Panc1 (cell line): ENCODE data around the gene DENND2D. TPM values are rescaled to one million over a fixed set of nuclear protein-coding genes. Genes with fewer than 3 reads are reported as not detected.
A peak's percentile ranks its signal among the peaks of the same experiment; 100 is the strongest.

Source experiments
- ATAC-seq: fragments of 200-7000 bp; cut with Tn5 transposase; 2 replicates; pipeline ENCODE4 v1.9.1; 2020; ENCODE audit warnings: mild to moderate bottlenecking, moderate library complexity
- BruUV-seq: library from RNA; stranded (reverse); fragments of 400-500 nt; replicated peaks from 2 replicates; lab custom pipeline; 2021; lab: Mats Ljungman, UMichigan
- CTCF ChIA-PET: fragments of 300-600 bp; sonication (Branson Sonifier 250); formaldehyde crosslinking; loops from one replicate; lab custom pipeline; 2022; ENCODE audit warnings: antibody characterized with exemption; lab: Charles Lee
- POLR2A ChIA-PET: fragments of 300-600 bp; sonication (Branson Sonifier 250); formaldehyde crosslinking; loops from one replicate; lab custom pipeline; 2022; ENCODE audit warnings: antibody characterized with exemption; lab: Charles Lee
- DNase-seq: peaks from one replicate; pipeline ENCODE4 v3.0.0-alpha.2; 2010; ENCODE audit warnings: low read depth, low spot score
- H3K27ac ChIP-seq: 2 replicates; pipeline ENCODE4 v1.5.1; 2011; ENCODE audit warnings: mild to moderate bottlenecking, low read length, inconsistent platforms
- H3K27me3 ChIP-seq: fragments of 200-500 bp; sonication (Bioruptor generic); 2 replicates; pipeline ENCODE4 v1.6.0; 2014; ENCODE audit warnings: low read length, inconsistent platforms; ENCODE audit not compliant: control insufficient read depth, insufficient read depth
- H3K36me3 ChIP-seq: fragments of 200-500 bp; sonication (Bioruptor generic); 2 replicates; pipeline ENCODE4 v1.5.1; 2014; ENCODE audit warnings: inconsistent platforms, mild to moderate bottlenecking, low read length, moderate library complexity; ENCODE audit not compliant: control insufficient read depth, insufficient read depth
- H3K4me1 ChIP-seq: 2 replicates; pipeline ENCODE4 v1.5.1; 2011; ENCODE audit warnings: inconsistent platforms, mild to moderate bottlenecking, low read length, moderate library complexity; ENCODE audit not compliant: control insufficient read depth, insufficient read depth
- H3K4me3 ChIP-seq, 2 experiments: 2 replicates each; pipeline ENCODE4 v1.5.1; 2011 to 2012; ENCODE audit warnings: low read depth in 2 of 2, low read length in 2 of 2, mild to moderate bottlenecking in 2 of 2, inconsistent platforms in 1 of 2, moderate library complexity in 1 of 2
- H3K9me3 ChIP-seq: fragments of 200-500 bp; sonication (Bioruptor generic); 2 replicates; pipeline ENCODE4 v1.5.1; 2014; ENCODE audit warnings: low read depth, mild to moderate bottlenecking, inconsistent platforms, low read length, moderate library complexity; ENCODE audit not compliant: control insufficient read depth, insufficient read depth
- POLR2AphosphoS5 ChIP-seq: IDR thresholded peaks from 2 replicates; pipeline ENCODE4 v1.6.1; 2012; ENCODE audit warnings: mild to moderate bottlenecking, low read depth, low read length, moderate library complexity
- SIN3A ChIP-seq: IDR thresholded peaks from 2 replicates; pipeline ENCODE4 v1.6.1; 2012; ENCODE audit warnings: low read depth, mild to moderate bottlenecking, low read length, moderate library complexity, borderline replicate concordance; ENCODE audit not compliant: insufficient read depth
- TCF7L2 ChIP-seq: IDR thresholded peaks from 2 replicates; pipeline ENCODE4 v1.6.1; 2011; ENCODE audit warnings: mild to moderate bottlenecking, low read depth, low read length, inconsistent platforms
- in situ Hi-C: cut with HindIII; loops from 2 replicates; pipeline ENCODE4 v1.10.0; 2016; ENCODE audit warnings: low sequenced_read_pairs, low pct_unique_long_range_greater_than_20kb
- intact Hi-C: fragments of 100-400 bp; cut with micrococcal nuclease; formaldehyde crosslinking; loops from one replicate; pipeline ENCODE4 v1.10.0; 2022; ENCODE audit not compliant: unreplicated experiment
- total RNA-seq: library from RNA; stranded (reverse); gene quantifications from one replicate; pipeline ENCODE4 v1.2.1, GENCODE V29; 2021; ENCODE audit not compliant: unreplicated experiment
- TF ChIP-seq, protein P1 (sequence below), 2 experiments: IDR thresholded peaks; 2 replicates each; pipeline ENCODE4 v1.6.1; 2011 to 2012; ENCODE audit warnings: low read depth in 2 of 2, control low read depth in 1 of 2, low read length in 1 of 2, mild to moderate bottlenecking in 1 of 2, moderate library complexity in 1 of 2; ENCODE audit not compliant: insufficient read depth in 1 of 2
- TF ChIP-seq, protein P2 (sequence below): fragments of 450-650 bp; IDR thresholded peaks from 2 replicates; pipeline ENCODE4 v1.5.1; 2017; ENCODE audit warnings: mild to moderate bottlenecking

The DENND2D gene
- total RNA-seq, 1 experiment from 2014 or later = 10.4 TPM

DNA sequence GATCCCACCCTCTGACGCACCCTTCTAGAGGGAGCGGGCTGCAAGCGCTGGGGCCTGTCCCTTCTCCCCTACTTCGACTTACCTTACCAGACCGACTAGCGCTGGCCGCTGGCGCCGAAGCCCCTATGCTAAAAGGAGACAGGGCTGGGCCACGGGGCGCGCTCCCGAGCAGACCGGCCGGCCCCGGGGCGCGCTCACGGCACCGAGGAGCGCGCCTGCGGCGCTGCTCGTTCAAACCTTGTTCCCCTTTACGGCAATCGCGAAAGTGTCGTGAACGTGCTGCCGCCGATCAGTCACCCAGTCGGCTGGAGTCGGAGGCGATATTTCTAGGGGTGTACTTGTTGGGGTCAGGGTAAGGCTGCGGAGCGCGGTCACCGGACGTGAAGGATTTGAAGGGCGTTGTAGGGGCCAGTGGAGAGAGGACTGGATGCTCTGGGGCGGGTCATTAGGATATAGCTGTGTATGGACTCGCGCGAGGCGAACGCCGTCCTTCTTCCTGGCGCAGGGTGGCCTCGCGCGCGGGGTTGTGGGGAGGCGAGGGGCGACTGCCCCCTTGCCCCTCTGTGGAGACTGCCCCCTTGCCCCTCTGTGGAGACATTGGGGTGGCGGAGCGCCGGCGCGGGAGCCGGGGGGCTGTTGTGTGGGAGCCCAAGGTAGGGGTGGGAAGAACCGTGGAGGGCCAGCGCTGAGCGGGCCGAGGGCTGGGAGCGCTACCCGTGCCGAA lies 60.3 kb downstream of the DENND2D start, which contains the start of the genes CEPT1 and DRAM2:
CEPT1 (plus strand) TSS at position 268 of the 724 bp plus-strand sequence. CDS start 7,492 bp downstream, outside the sequence.
DRAM2 (minus strand) TSS at position 138 of the 724 bp plus-strand sequence. CDS start 8,539 bp downstream, outside the sequence.
- Histone ChIP-seq H3K4me3 (peak within 1 kb of the TSS; percentile 82 to 84), H3K9me3 (no peaks in the 10 kb centered on the region), H3K4me1 (peaks cover 15% of the 10 kb centered on the region; the same call in 1 of the 2 replicates), H3K27ac (peak within 1 kb of the TSS; percentile 93), H3K27me3 (no peaks in the 10 kb centered on the region), H3K36me3 (peaks cover 11% of the 10 kb centered on the region; the same call in 1 of the 2 replicates)
- POLR2A ChIA-PET = no interaction called here
- DNase-seq (peak; percentile 66), ATAC-seq (peak; percentile 92)
- CTCF ChIA-PET = no interaction called here
- no TSS peak for BruUV-seq
- TF ChIP-seq SIN3A (peak; percentile 37; the same call in 1 of the 2 replicates), POLR2AphosphoS5 (peak; percentile 79)
- TF ChIP-seq, protein P1, sequence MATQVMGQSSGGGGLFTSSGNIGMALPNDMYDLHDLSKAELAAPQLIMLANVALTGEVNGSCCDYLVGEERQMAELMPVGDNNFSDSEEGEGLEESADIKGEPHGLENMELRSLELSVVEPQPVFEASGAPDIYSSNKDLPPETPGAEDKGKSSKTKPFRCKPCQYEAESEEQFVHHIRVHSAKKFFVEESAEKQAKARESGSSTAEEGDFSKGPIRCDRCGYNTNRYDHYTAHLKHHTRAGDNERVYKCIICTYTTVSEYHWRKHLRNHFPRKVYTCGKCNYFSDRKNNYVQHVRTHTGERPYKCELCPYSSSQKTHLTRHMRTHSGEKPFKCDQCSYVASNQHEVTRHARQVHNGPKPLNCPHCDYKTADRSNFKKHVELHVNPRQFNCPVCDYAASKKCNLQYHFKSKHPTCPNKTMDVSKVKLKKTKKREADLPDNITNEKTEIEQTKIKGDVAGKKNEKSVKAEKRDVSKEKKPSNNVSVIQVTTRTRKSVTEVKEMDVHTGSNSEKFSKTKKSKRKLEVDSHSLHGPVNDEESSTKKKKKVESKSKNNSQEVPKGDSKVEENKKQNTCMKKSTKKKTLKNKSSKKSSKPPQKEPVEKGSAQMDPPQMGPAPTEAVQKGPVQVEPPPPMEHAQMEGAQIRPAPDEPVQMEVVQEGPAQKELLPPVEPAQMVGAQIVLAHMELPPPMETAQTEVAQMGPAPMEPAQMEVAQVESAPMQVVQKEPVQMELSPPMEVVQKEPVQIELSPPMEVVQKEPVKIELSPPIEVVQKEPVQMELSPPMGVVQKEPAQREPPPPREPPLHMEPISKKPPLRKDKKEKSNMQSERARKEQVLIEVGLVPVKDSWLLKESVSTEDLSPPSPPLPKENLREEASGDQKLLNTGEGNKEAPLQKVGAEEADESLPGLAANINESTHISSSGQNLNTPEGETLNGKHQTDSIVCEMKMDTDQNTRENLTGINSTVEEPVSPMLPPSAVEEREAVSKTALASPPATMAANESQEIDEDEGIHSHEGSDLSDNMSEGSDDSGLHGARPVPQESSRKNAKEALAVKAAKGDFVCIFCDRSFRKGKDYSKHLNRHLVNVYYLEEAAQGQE (IDR thresholded peaks at IDR 0.05; ENCODE audit: insufficient read depth in 1 of 2, low read depth in 2 of 2, low read length in 1 of 2) = no peak
- in situ Hi-C loops (no loop called here), intact Hi-C loops (no loop called here)

DNA sequence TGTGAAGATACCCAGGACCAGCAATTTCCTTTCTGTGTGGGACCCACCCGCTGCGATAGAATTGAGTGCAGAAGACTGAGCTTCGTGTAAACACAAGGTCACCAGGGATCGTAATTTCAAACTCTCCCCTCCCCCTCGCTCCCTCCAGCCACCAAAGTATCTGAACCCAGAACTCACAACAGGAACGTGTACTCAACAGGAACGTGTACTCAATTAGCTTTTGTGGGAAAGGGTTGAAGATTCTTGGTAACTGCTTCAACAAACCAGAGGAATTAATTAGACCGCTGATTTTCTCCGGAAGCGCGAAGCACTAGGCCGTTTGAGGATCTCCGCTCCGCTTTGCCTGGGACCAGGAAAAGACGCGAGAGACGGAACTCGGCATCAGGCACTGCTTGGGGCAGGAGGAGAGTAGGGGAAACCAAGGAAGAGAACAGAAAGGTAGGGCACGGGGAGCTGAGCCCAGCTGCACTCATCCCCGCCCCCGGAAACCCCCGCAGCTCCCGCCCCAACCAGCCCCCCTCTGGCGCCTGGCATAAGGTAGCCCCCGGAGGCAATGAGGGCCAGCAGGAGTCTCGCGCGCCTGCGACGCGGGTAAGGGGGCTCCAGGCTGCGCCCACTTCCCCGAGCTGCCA lies 61.0 kb downstream of the DENND2D start:
- Histone ChIP-seq H3K9me3 (no peaks in the 10 kb centered on the region), H3K4me3 (peak overlapping the region; percentile 82 to 84), H3K27ac (peak overlapping the region; percentile 93), H3K36me3 (peaks cover 11% of the 10 kb centered on the region; the same call in 1 of the 2 replicates), H3K27me3 (no peaks in the 10 kb centered on the region), H3K4me1 (peaks cover 15% of the 10 kb centered on the region; the same call in 1 of the 2 replicates)
- BruUV-seq = no TSS peak
- ATAC-seq = peak; percentile 79
- DNase-seq = no peak
- ChIA-PET POLR2A (interaction anchor here (0.7 kb wide), 1 partner anchor 175 kb away, joined by 3 read pairs; no protein-coding TSS in a partner anchor), CTCF (no interaction called here)
- intact Hi-C loops (no loop called here), in situ Hi-C loops (no loop called here)
- TF ChIP-seq POLR2AphosphoS5 = no peak
- TF ChIP-seq, protein P1 (IDR thresholded peaks at IDR 0.05; ENCODE audit: insufficient read depth in 1 of 2, low read depth in 2 of 2, low read length in 1 of 2) = no peak
- TF ChIP-seq, protein P2, sequence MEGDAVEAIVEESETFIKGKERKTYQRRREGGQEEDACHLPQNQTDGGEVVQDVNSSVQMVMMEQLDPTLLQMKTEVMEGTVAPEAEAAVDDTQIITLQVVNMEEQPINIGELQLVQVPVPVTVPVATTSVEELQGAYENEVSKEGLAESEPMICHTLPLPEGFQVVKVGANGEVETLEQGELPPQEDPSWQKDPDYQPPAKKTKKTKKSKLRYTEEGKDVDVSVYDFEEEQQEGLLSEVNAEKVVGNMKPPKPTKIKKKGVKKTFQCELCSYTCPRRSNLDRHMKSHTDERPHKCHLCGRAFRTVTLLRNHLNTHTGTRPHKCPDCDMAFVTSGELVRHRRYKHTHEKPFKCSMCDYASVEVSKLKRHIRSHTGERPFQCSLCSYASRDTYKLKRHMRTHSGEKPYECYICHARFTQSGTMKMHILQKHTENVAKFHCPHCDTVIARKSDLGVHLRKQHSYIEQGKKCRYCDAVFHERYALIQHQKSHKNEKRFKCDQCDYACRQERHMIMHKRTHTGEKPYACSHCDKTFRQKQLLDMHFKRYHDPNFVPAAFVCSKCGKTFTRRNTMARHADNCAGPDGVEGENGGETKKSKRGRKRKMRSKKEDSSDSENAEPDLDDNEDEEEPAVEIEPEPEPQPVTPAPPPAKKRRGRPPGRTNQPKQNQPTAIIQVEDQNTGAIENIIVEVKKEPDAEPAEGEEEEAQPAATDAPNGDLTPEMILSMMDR = no peak
- no peak for TF ChIP-seq SIN3A
- TF ChIP-seq TCF7L2 = no peak
